K562 (cell line): ENCODE measurements around the gene CD300E. TPM values are rescaled to one million over a fixed set of nuclear protein-coding genes. Genes with fewer than 3 reads are reported as not detected.
A peak's percentile ranks its signal among the peaks of the same experiment; 100 is the strongest.

Experiments
- ATAC-seq: fragments of 200-7000 bp; cut with Tn5 transposase; 3 replicates; pipeline ENCODE4 v1.9.1; 2020; ENCODE audit warnings: moderate library complexity
- BruUV-seq: library from RNA; stranded (reverse); fragments of 400-500 nt; replicated peaks from 2 replicates; lab custom pipeline; 2021; lab: Mats Ljungman, UMichigan
- CTCF ChIA-PET: fragments of 300-600 bp; formaldehyde crosslinking; extraction: SDS; loops from one replicate; lab custom pipeline; 2021; ENCODE audit warnings: low intra/inter-chr PET ratio; lab: Yijun Ruan, JAX
- POLR2A ChIA-PET: fragments of 300-600, 350-650 bp; sonication (Branson Sonifier 250); formaldehyde crosslinking; extraction: SDS; loops from one replicate; lab custom pipeline; 2021; ENCODE audit warnings: antibody characterized with exemption, inconsistent platforms; lab: Yijun Ruan, JAX
- DNase-seq, 4 experiments: peaks; one replicate each; pipeline versions ENCODE4 v3.0.0 to v3.0.0-alpha.2; 2011 to 2018; ENCODE audit warnings: low spot score in 3 of 4, mixed read lengths in 3 of 4; ENCODE audit errors: extremely low read depth in 1 of 4
- FAIRE-seq: peaks from 2 replicates; lab custom pipeline; 2011; peaks lifted over from hg19 to GRCh38; lab: Jason Lieb, UNC
- H2AFZ ChIP-seq: 2 replicates; pipeline ENCODE4 v1.6.0; 2011; ENCODE audit warnings: low read depth, low read length, control low read depth, inconsistent platforms
- H3K27ac ChIP-seq: fragments of 200-600 bp; 3 replicates; pipeline ENCODE4 v1.8.0; 2011; ENCODE audit warnings: low read depth, mild to moderate bottlenecking, control low read depth, inconsistent platforms, low read length, moderate library complexity, mixed read lengths; ENCODE audit errors: extremely low read depth
- H3K27me3 ChIP-seq, 2 experiments: fragments of 300-600 bp in 1 of 2; 2 replicates in 1 of 2; 3 replicates in 1 of 2; pipeline versions ENCODE4 v1.6.0 to v1.8.0; 2011; ENCODE audit warnings: inconsistent platforms in 2 of 2, low read length in 2 of 2, mild to moderate bottlenecking in 1 of 2, mixed read lengths in 1 of 2, moderate library complexity in 1 of 2; ENCODE audit not compliant: control insufficient read depth in 2 of 2, insufficient read depth in 2 of 2
- H3K36me3 ChIP-seq: fragments of 300-600 bp; 3 replicates; pipeline ENCODE4 v1.8.0; 2011; ENCODE audit warnings: mild to moderate bottlenecking, low read length, inconsistent platforms; ENCODE audit not compliant: control insufficient read depth, insufficient read depth
- H3K4me1 ChIP-seq, 2 experiments: fragments of 200-600 bp in 1 of 2; replicated peaks in 1 of 2; 2 replicates in 1 of 2; 3 replicates in 1 of 2; pipeline versions ENCODE4 v1.5.1 to v1.8.0; 2011; ENCODE audit warnings: inconsistent platforms in 2 of 2, low read length in 2 of 2, mild to moderate bottlenecking in 1 of 2, mixed read lengths in 1 of 2, moderate library complexity in 1 of 2; ENCODE audit not compliant: control insufficient read depth in 2 of 2, insufficient read depth in 2 of 2
- H3K4me2 ChIP-seq: 2 replicates; pipeline ENCODE4 v1.6.1; 2011; ENCODE audit warnings: low read length, control low read depth, inconsistent platforms, mixed read lengths; ENCODE audit not compliant: insufficient read depth
- H3K4me3 ChIP-seq: fragments of 200-600 bp; sonication (generic), shearing (Covaris generic); 2 replicates; pipeline ENCODE4 v1.5.1; 2016; ENCODE audit warnings: control low read depth, inconsistent platforms
- H3K79me2 ChIP-seq: fragments of 200-600 bp; 3 replicates; pipeline ENCODE4 v1.8.0; 2011; ENCODE audit warnings: low read length, inconsistent platforms; ENCODE audit not compliant: control insufficient read depth, insufficient read depth
- H3K9ac ChIP-seq, 2 experiments: 2 replicates each; pipeline versions ENCODE4 v1.6.0 to v1.6.1; 2011; ENCODE audit warnings: low read depth in 2 of 2, low read length in 2 of 2, control low read depth in 1 of 2, inconsistent platforms in 1 of 2, mild to moderate bottlenecking in 1 of 2, mixed read lengths in 1 of 2; ENCODE audit not compliant: insufficient read depth in 1 of 2
- H3K9me1 ChIP-seq: one replicate; pipeline ENCODE4 v1.6.0; 2011; ENCODE audit warnings: inconsistent platforms, mild to moderate bottlenecking, low read length, moderate library complexity; ENCODE audit not compliant: control insufficient read depth, insufficient read depth
- H3K9me3 ChIP-seq: replicated peaks from 2 replicates; pipeline ENCODE4 v1.5.1; 2011; ENCODE audit warnings: low read depth, low read length, inconsistent platforms; ENCODE audit not compliant: control insufficient read depth, insufficient read depth
- H4K20me1 ChIP-seq: replicated peaks from 2 replicates; pipeline ENCODE4 v1.6.1; 2011; ENCODE audit warnings: low read length, inconsistent platforms, mixed read lengths; ENCODE audit not compliant: control insufficient read depth, insufficient read depth
- BACH1 ChIP-seq: fragments of 200-800 bp; sonication (Bioruptor generic); IDR thresholded peaks from 2 replicates; pipeline ENCODE4 v1.6.1; 2016; ENCODE audit warnings: missing genetic modification characterization, missing compliant biosample characterization
- BRD4 ChIP-seq: fragments of 200-600 bp; sonication (generic); IDR thresholded peaks from 2 replicates; pipeline ENCODE4 v1.6.1; 2017; ENCODE audit warnings: inconsistent platforms
- CTCF ChIP-seq, 3 experiments: IDR thresholded peaks in 2 of 3; conservative IDR thresholded peaks in 1 of 3; 2 replicates each; pipeline ENCODE4 v1.5.1; 2011 to 2012; ENCODE audit warnings: low read length in 3 of 3, mild to moderate bottlenecking in 3 of 3, control low read depth in 2 of 3, improper control_type of control experiment in 1 of 3, inconsistent platforms in 1 of 3, low read depth in 1 of 3, mixed read lengths in 1 of 3, moderate library complexity in 1 of 3; ENCODE audit not compliant: insufficient read depth in 2 of 3
- FOXK2 ChIP-seq, 2 experiments: fragments of 450-650 bp; IDR thresholded peaks in 1 of 2; conservative IDR thresholded peaks in 1 of 2; 2 replicates each; pipeline ENCODE4 v1.6.1; 2016; ENCODE audit warnings: low read depth in 2 of 2, mild to moderate bottlenecking in 1 of 2
- LEF1 ChIP-seq: fragments of 450-650 bp; IDR thresholded peaks from 2 replicates; pipeline ENCODE4 v1.6.1; 2016; ENCODE audit warnings: mild to moderate bottlenecking
- POLR2B ChIP-seq: fragments of 450-650 bp; IDR thresholded peaks from 2 replicates; pipeline ENCODE4 v1.6.1; 2018; ENCODE audit warnings: low read depth; ENCODE audit not compliant: partially characterized antibody
- RERE ChIP-seq: sonication (generic); formaldehyde crosslinking; IDR thresholded peaks from 2 replicates; pipeline ENCODE4 v1.8.0; 2023; ENCODE audit warnings: missing genetic modification reagents, mild to moderate bottlenecking, borderline replicate concordance
- XRCC3 ChIP-seq: fragments of 450-650 bp; IDR thresholded peaks from 2 replicates; pipeline ENCODE4 v1.6.1; 2017; ENCODE audit warnings: mild to moderate bottlenecking, moderate library complexity
- ZNF174 ChIP-seq: fragments of 250-450 bp; sonication (Bioruptor Pico); IDR thresholded peaks from 2 replicates; pipeline ENCODE4 v1.4.0; 2020; ENCODE audit warnings: mild to moderate bottlenecking
- WGBS: fragments of 100-300 bp; shearing (Covaris generic); methylation state at CpG from one replicate; pipeline ENCODE4 v1.1.6; 2016; ENCODE audit warnings: low coverage, mixed read lengths; ENCODE audit not compliant: insufficient coverage; ENCODE audit errors: missing lambda C conversion rate; 5-methylcytosine and 5-hydroxymethylcytosine counted together
- in situ Hi-C: fragments of 300-500 bp; cut with MboI; formaldehyde crosslinking; loops from 4 replicates; pipeline ENCODE4 v1.15.0; 2018; ENCODE audit warnings: inconsistent platforms, mixed read lengths
- intact Hi-C: fragments of 100-400 bp; cut with micrococcal nuclease; formaldehyde crosslinking; loops from 2 replicates; pipeline ENCODE4 v1.14.2; 2022
- polyA plus RNA-seq, 8 experiments: library from polyadenylated mRNA; depleted of rRNA in 4 of 8; stranded (reverse) in 5 of 8; unstranded in 3 of 8; fragments of >200 nt; fragmentation: Nextera tagmentation in 2 of 8; fragmentation: Illumina TruSeq in 1 of 8; extraction: Ambion mirVana in 2 of 8; extraction: Trizol in 1 of 8; gene quantifications; 2 replicates each; pipeline versions ENCODE4 v1.2.1 to v1.2.3, GENCODE V29; 2011 to 2014; ENCODE audit warnings: inconsistent platforms in 1 of 8, missing spikeins in 1 of 8
- total RNA-seq, 7 experiments: library from RNA; depleted of rRNA in 6 of 7; stranded (reverse); fragments of >200 nt in 6 of 7; fragmentation: Illumina TruSeq in 2 of 7; extraction: Trizol in 2 of 7; gene quantifications; 2 replicates each; pipeline versions ENCODE4 v1.2.1 to v1.2.3, GENCODE V29; 2011 to 2021; ENCODE audit warnings: low replicate concordance in 1 of 7
- TF ChIP-seq, protein P1 (sequence below): IDR thresholded peaks from 2 replicates; pipeline ENCODE4 v1.6.1; 2011; ENCODE audit warnings: borderline replicate concordance, low read depth, mild to moderate bottlenecking, moderate library complexity, low read length; ENCODE audit not compliant: insufficient read depth, poor library complexity, severe bottlenecking

The CD300E gene
- total and polyA plus RNA-seq, 9 of the 15 experiments (the other 6 are each of a cell fraction or from before 2014, with no cell fraction given), result not detected

DNA sequence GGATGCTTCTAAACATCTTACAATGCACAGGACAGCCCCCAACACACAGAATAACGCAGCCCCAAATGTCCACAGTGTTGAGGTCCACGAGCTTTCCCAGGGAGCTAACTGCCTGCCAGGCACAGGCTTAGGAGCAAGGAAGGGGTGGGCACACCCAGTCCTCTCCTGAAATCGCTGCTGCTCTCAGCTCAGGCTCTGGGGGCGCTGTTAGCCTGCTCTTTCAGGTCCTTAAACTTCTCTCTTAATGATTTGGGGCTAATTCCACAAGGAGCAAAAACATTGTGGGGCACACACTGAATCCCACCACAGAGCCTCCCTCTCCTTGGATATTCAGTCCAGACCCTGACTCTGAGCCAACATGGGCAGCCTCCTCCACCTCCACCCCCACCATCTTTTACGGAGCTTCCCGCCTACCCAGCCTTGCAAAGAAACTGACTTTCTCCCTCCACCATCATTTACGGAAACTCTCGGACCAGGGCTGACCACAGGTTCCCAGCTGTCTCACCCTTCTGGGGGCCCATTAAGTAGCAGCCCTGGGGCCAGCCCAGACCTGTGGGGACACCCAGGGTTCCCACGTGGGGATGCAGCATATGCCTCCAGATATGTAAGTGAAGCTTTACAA lies 57.3 kb downstream of the CD300E start (continued):
- TF ChIP-seq CTCF (IDR thresholded peaks at IDR 0.05 in 2 of 3, conservative IDR thresholded peaks at IDR 0.05 in 1 of 3; ENCODE audit: insufficient read depth in 2 of 3, low read depth in 1 of 3, low read length in 3 of 3) (peak; percentile 74 to 81 (median 80)), BRD4 (no peak), LEF1 (no peak), POLR2B (no peak)
- TF ChIP-seq, protein P1, sequence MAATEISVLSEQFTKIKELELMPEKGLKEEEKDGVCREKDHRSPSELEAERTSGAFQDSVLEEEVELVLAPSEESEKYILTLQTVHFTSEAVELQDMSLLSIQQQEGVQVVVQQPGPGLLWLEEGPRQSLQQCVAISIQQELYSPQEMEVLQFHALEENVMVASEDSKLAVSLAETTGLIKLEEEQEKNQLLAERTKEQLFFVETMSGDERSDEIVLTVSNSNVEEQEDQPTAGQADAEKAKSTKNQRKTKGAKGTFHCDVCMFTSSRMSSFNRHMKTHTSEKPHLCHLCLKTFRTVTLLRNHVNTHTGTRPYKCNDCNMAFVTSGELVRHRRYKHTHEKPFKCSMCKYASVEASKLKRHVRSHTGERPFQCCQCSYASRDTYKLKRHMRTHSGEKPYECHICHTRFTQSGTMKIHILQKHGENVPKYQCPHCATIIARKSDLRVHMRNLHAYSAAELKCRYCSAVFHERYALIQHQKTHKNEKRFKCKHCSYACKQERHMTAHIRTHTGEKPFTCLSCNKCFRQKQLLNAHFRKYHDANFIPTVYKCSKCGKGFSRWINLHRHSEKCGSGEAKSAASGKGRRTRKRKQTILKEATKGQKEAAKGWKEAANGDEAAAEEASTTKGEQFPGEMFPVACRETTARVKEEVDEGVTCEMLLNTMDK, result no peak

DNA sequence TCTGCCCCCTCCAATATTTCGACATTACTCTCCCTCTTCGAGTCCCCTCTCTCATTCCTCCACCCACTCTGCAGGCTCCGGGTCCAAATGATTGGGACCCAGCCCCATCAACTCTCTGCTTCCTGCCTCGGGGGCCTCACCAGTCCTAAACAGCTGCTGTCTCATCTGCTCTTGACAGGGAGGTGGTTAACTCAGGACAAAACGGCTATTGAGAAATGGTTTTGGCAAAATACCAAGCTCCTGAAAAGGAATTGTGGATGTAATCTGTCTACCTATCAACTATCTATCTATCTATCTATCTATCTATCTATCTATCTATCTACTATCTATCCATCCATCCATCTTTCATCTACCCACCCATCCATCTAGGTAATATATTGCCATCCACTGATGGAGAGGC lies 58.4 kb downstream of the CD300E start:
- H3K27me3 ChIP-seq, result peaks cover 0 to 49% of the 10 kb centered on the region in 2 experiments; a peak in 4 of 5 replicates
- H3K36me3 ChIP-seq, result no peaks in the 10 kb centered on the region
- in situ Hi-C loops, result no loop called here
- BruUV-seq, result no TSS peak
- H3K9ac ChIP-seq, result no peak overlapping the region
- no peaks in the 10 kb centered on the region for H3K9me1 ChIP-seq
- 3% methylated on average over 5 of the region's 5 CpGs for WGBS
- intact Hi-C loops, result no loop called here
- no peak for ATAC-seq
- ChIA-PET CTCF (no interaction called here), POLR2A (interaction anchor here (0.9 kb wide), 1 partner anchor 9 kb away, joined by 4 read pairs; no protein-coding TSS in a partner anchor)
- H3K4me3 ChIP-seq, result no peak overlapping the region
- no peak for FAIRE-seq
- H3K79me2 ChIP-seq, result no peaks in the 10 kb centered on the region
- H3K9me3 ChIP-seq, result no peaks in the 10 kb centered on the region
- no peaks in the 10 kb centered on the region; the same call in none of the 2 replicates for H4K20me1 ChIP-seq
- no peak overlapping the region for H2AFZ ChIP-seq
- H3K4me1 ChIP-seq, result no peaks in the 10 kb centered on the region
- DNase-seq, result no peak
- H3K4me2 ChIP-seq, result no peak overlapping the region
- no peak overlapping the region for H3K27ac ChIP-seq
- no peak for TF ChIP-seq FOXK2 (conservative IDR thresholded peaks at IDR 0.05 in 1 of 2, IDR thresholded peaks at IDR 0.05 in 1 of 2; ENCODE audit: low read depth in 2 of 2)
- TF ChIP-seq RERE, result no peak
- TF ChIP-seq XRCC3, result no peak
- no peak for TF ChIP-seq ZNF174 (CRISPR knock-in tag)
- TF ChIP-seq BACH1 (tag), result no peak
